Esophagus mucosa (tissue), 1 donor: ENCODE data around the gene GABRA4. TPM values are rescaled to one million over a fixed set of nuclear protein-coding genes. Genes with fewer than 3 reads are reported as not detected.

Experiments
- ATAC-seq: fragments of 200-7000 bp; cut with Tn5 transposase; one replicate; pipeline ENCODE4 v1.9.1; 2020
- total RNA-seq: library from RNA; stranded (reverse); gene quantifications from one replicate; pipeline ENCODE4 v1.2.4, GENCODE V29; 2023
- donor health status: DM: yes; HTN: yes; CAD: no.

GABRA4 gene
- total RNA-seq, 1 donor from 2014 or later: 0.56 TPM

DNA sequence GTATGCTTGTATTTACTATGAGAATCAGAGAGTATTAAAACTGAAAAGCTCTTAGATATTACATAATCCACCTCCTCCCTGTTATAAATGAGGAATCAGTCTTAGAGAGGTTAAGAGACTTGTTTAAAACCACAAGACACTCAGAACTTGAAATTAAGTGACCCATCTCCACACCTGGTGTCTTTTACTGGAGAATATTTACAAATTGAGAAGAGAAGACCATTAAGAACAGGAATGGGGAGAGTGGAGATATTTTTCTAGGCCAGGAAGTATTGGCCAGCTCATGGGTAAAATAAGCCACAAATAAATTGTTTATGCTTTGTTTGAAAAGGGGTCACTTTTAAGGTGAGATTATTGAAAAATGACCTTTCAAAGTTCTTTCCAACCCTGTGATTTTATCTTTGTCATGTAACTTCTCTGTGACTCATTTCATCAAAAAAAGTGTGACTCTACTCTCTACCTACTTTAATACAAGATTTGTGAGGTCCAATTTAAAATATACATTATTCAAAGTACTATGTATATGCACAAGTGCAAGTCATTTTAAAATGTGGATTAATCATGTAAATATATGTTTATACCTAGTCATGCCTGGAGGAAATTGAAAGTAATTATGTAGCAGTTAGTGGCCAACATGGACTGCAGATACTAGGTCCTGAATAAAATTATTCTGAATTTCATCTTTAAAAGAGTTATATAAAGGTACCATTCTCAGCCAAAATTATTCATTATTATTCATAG is 68.4 kb downstream of the GABRA4 start:
- no peak for ATAC-seq

DNA sequence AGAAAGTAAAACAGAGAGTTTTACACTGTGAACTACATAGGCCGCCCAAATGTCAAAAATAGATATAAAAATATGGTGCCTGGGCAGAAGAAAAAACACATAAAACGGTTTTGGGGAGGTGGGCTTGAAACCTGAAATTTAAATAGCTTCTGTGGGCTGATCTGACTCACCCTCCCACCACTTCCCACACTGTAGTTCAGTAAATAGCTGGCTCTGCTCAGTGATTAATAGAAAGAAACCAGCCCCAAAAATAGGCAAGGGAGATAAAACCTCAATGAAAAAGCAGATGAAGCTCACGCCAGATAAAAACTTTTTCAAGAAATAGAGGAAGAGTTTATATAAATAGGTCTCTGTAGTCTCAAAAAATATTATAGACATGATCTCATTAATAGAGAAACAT is 71.2 kb downstream of the GABRA4 start:
- no peak for ATAC-seq

DNA sequence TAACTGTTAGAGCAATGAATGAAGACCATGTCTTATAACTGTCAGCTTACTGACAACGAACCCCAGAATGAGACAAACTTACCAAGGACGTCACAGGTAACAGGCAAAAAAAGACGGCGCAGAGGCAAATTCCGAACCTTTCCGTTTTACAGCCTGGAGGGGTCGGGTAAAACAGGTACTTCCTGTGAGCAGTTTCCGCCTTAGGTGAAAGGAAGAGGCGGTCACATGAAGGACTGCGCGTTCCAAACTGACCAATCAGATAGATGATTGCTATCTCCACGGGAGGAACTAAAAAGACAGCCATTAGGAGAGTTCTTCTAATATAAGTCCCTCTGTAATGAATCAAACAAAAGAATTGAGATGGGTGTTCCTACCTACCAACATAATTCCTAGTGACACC is 84.3 kb downstream of the GABRA4 start, which contains the start of gene COX7B2:
Gene COX7B2 (minus strand): TSS at position 168 of the 400 bp plus-strand sequence. CDS start 174,053 bp downstream, outside the sequence.
- no peak for ATAC-seq

DNA sequence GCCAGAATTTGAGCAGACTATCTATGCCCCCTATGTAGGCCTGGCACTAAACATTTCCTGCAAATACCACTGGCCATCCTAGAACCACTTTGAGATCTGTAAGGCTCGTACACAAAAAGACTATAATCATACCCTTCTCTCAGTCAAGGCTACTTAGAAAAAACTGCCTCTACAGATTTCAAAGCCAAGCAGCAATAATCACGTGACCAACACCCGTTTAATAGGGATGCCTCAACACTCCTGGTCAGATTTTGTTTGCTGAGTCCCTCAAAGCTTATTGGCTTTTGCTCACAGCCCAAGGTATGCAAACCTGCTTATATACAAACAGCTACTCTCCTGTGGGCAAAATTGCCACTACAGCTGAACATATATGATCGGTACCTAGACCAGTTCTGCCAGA is 85.2 kb downstream of the GABRA4 start:
- no peak for ATAC-seq

DNA sequence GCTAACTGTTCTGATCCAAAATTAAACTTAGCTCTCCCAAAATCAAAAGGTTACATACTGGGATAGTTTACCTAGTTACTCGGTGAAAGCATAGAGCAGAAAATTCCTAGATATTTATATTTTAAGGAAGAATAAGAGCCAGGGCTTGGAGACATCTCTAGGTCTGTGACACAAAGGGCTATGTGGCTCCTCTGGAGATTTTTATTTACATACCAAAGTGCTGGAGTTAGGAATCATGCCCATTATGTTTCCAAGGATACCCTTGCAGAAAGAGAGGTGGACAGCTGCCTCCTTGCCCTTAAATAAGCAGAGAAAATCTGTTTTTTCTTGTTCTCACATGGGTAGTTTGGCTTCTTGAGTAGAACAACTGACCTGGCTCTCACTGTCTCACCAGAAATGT is 93.3 kb downstream of the GABRA4 start:
- ATAC-seq: no peak

DNA sequence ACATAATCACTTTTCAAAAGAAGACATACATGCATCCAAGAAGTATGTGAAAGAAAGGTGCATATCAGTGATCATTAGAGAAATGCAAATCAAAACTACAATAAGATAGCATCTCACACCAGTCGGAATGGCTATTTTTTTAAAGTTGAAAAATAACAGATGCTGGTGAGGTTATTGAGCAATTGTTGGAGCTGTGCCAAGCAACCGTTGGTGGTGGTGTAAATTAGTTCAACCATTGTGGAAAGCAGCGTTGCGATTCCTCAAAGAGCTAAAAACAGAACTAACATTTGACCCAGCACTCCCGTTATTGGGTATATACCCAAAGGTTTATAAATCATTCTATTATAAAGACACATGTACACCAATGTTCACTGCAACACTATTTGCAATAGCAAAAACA is 98.6 kb downstream of the GABRA4 start:
- no peak for ATAC-seq

DNA sequence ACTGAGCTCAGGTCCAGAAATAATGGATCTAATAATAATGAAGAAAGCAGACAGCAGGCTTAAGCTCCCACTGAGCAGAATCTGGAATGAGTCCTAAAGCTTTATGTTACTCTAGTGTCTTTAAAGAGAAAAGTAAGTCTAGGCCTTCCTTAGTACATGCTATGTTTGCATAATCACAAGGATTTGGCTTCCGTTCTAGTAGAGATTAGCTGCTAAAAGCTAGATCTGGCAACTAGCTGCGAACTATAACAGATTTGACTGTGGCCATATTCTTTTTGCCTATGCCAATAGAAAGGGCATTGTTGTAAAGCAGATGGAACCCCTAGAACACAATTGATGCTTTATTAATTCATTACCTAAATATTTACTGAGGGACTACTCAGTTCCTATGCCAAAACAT is 103.3 kb downstream of the GABRA4 start:
- ATAC-seq: no peak

DNA sequence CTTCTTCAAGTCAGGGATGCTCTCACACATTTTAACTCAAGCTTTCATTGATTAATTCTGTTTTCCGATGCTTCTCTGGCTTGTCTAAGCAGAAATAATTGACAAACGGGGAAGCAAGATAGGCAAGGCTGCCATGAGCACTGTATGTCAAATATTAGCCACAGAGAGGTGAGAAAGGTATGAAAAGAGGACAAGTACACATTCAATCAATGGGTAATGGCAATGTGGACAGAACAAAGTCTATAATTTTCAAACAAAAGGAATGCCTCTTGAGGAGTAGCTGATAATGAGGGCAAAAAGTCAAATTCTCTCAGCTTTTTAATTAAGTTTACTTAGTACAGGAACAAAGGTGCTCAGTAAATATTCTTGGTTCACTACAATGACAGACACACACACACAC is 104.0 kb downstream of the GABRA4 start:
- no peak for ATAC-seq

DNA sequence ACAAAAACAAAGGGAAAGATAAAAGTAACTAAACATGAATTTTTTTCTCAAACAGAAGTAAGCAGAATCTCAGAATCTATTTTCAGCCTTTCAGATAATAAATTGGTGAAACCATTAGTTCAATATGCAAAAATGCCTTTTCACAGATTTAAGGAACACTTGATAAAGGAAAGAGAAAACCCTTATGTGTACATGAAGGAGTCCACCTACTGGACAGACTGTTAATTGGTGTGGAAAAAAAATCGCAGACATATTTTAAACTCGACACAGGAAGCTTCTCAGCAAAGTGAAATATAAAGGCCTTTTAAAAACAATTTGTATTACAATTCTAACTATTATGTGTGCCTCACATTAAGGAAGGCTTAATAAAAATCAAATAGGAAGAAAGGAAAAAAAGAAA is 106.7 kb downstream of the GABRA4 start:
- no peak for ATAC-seq

DNA sequence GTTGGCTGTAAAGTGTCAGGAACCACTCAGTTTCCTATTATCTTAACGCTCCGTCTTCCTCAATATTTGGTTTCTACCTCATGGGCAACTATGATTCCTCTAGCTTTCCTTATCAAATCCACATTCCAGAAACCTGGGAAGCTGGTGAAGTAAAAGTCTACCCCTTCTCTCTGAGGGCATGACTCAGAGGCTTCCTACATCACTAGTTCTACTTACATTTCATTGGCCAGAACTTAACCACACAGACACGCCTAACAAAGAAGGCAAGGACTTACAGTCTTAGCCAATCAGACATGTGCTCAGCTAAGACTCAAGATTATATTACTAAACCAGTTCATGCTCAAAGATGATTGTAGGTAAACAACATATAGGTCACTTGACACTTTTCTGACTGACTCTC is 114.7 kb downstream of the GABRA4 start:
- no peak for ATAC-seq

DNA sequence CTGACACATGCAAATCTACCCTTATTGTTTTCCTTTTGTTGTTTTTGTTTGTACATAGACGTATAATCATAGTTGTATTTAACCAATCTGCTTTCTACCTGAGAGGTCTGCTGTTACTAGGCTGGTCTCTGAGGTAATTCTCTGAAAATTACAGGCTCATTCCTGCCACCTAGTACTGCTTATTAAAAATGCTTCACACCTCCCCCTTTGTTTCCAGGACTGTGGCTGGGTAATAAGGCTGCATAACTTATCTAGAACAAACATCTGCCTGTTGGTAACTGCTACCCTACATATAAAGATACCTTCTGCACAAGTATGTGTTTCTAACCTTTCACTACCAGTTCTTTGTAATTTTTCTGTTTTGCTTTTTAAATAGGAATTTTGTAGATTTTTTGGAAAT is 118.6 kb downstream of the GABRA4 start:
- no peak for ATAC-seq

DNA sequence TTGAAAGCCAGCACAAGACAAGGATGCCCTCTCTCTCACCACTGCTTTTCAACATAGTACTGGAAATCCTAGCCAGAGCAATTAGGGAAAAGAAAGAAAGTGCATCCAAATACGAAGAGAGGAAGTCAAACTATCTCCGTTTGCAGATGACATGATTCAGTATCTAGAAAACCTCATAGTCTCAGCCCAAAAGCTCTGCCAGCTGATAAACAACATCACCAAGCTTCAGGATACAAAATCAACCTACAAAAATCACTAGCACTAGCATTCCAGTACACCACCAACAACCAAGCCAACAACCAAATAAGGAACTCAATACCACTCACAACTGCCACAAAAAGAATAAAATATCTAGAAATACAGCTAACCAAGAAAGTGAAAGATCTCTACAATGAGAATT is 123.0 kb downstream of the GABRA4 start:
- ATAC-seq: no peak

Other genes with a start within 250 kb of the GABRA4 start
- not detected for gene COX7B2, start 84.3 kb downstream of the GABRA4 start, total RNA-seq
- not detected for gene GABRB1, start 38.0 kb upstream of the GABRA4 start, total RNA-seq